B cell (primary cell): ENCODE results near the gene PBX1. TPM values are rescaled to one million over a fixed set of nuclear protein-coding genes. Genes with fewer than 3 reads are reported as not detected.

ENCODE experiments used
- ATAC-seq: fragments of 200-7000 bp; cut with Tn5 transposase; one replicate; pipeline ENCODE4 v1.10.0; 2021; ENCODE audit warnings: low read depth, mild to moderate bottlenecking, moderate number of reproducible peaks, moderate library complexity
- CTCF ChIA-PET: fragments of 350-600 bp; sonication (Branson Sonifier 250); formaldehyde crosslinking; loops from one replicate; lab custom pipeline; 2021; ENCODE audit warnings: antibody characterized with exemption, inconsistent platforms; lab: Charles Lee
- POLR2A ChIA-PET: fragments of 350-600 bp; sonication (Branson Sonifier 250); formaldehyde crosslinking; loops from one replicate; lab custom pipeline; 2021; ENCODE audit warnings: antibody characterized with exemption; lab: Charles Lee
- DNase-seq: peaks from one replicate; pipeline ENCODE4 v3.0.0; 2013
- H2AFZ ChIP-seq: 2 replicates; pipeline ENCODE4 v1.6.1; 2012; ENCODE audit warnings: mild to moderate bottlenecking, low read depth, low read length; ENCODE audit not compliant: insufficient read depth, poor library complexity, severe bottlenecking
- H3K27ac ChIP-seq, 2 donors: 1 replicate in 1 of 2; 2 replicates in 1 of 2; pipeline ENCODE4 v1.5.1; 2012 to 2013; ENCODE audit warnings: low read length in 2 of 2, mild to moderate bottlenecking in 2 of 2, moderate library complexity in 1 of 2
- H3K27me3 ChIP-seq, 4 experiments: fragments of 200-600 bp in 1 of 4; sonication (generic) in 1 of 4; replicated peaks in 1 of 4; 1 replicate in 2 of 4; 2 replicates in 2 of 4; pipeline versions ENCODE4 v1.6.1 to v1.7.0; 2013 to 2016; ENCODE audit warnings: low read length in 3 of 4, mild to moderate bottlenecking in 2 of 4, mixed read lengths in 1 of 4, moderate library complexity in 1 of 4; ENCODE audit not compliant: insufficient read depth in 4 of 4, control insufficient read depth in 3 of 4; ENCODE audit errors: control extremely low read depth in 1 of 4
- H3K36me3 ChIP-seq, 2 experiments: replicated peaks in 1 of 2; 1 replicate in 1 of 2; 2 replicates in 1 of 2; pipeline versions ENCODE4 v1.6.1 to v1.7.1; 2013; ENCODE audit warnings: low read length in 1 of 2; ENCODE audit not compliant: insufficient read depth in 2 of 2, control insufficient read depth in 1 of 2; ENCODE audit errors: control extremely low read depth in 1 of 2, extremely low read depth in 1 of 2
- H3K4me1 ChIP-seq, 2 donors: fragments of 200-600 bp in 1 of 2; sonication (generic) in 1 of 2; 1 replicate in 1 of 2; 2 replicates in 1 of 2; pipeline versions ENCODE4 v1.5.1 to v1.6.1; 2013 to 2017; ENCODE audit warnings: low read length in 2 of 2; ENCODE audit not compliant: control insufficient read depth in 2 of 2, insufficient read depth in 2 of 2
- H3K4me2 ChIP-seq: replicated peaks from 2 replicates; pipeline ENCODE3; 2012; ENCODE audit warnings: mild to moderate bottlenecking, low read depth, low read length; ENCODE audit not compliant: poor library complexity, severe bottlenecking
- H3K4me3 ChIP-seq, 5 experiments: fragments of 200-600 bp in 1 of 5; sonication (generic) in 1 of 5; 1 replicate in 3 of 5; 2 replicates in 2 of 5; pipeline versions ENCODE4 v1.5.1 to v1.7.0; 2011 to 2016; ENCODE audit warnings: low read length in 4 of 5, mild to moderate bottlenecking in 4 of 5, low read depth in 2 of 5, control low read depth in 1 of 5, moderate library complexity in 1 of 5; ENCODE audit not compliant: insufficient read depth in 1 of 5; ENCODE audit errors: control extremely low read depth in 1 of 5, extremely low read depth in 1 of 5
- H3K79me2 ChIP-seq: fragments of 200-600 bp; sonication (generic); one replicate; pipeline ENCODE4 v1.6.0; 2016; ENCODE audit warnings: low read length; ENCODE audit not compliant: control insufficient read depth, insufficient read depth
- H3K9ac ChIP-seq: fragments of 200-600 bp; sonication (generic); 2 replicates; pipeline ENCODE4 v1.6.1; 2017; ENCODE audit warnings: mild to moderate bottlenecking, low read length, moderate library complexity
- H3K9me3 ChIP-seq, 3 donors: one replicate each; pipeline versions ENCODE4 v1.6.1 to v1.7.1; 2013; ENCODE audit warnings: low read length in 2 of 3; ENCODE audit not compliant: control insufficient read depth in 2 of 3, insufficient read depth in 1 of 3; ENCODE audit errors: control extremely low read depth in 1 of 3
- H4K20me1 ChIP-seq: 2 replicates; pipeline ENCODE4 v1.6.0; 2012; ENCODE audit warnings: mild to moderate bottlenecking, low read length; ENCODE audit not compliant: insufficient read depth, control insufficient read depth, poor library complexity, severe bottlenecking
- H3K27ac Mint-ChIP-seq: one replicate; pipeline ENCODE4 v1.8.0; 2021; ENCODE audit warnings: mixed read lengths
- H3K27me3 Mint-ChIP-seq: one replicate; pipeline ENCODE4 v1.8.0; 2021; ENCODE audit warnings: mixed read lengths
- H3K4me1 Mint-ChIP-seq: one replicate; pipeline ENCODE4 v1.8.0; 2021; ENCODE audit warnings: mixed read lengths
- H3K4me3 Mint-ChIP-seq: one replicate; pipeline ENCODE4 v1.8.0; 2021; ENCODE audit warnings: mixed read lengths
- H3K9me3 Mint-ChIP-seq: one replicate; pipeline ENCODE4 v1.8.0; 2022; ENCODE audit warnings: mixed read lengths; ENCODE audit not compliant: insufficient read depth
- EZH2 ChIP-seq: IDR thresholded peaks from 2 replicates; pipeline ENCODE4 v1.6.1; 2012; ENCODE audit warnings: borderline replicate concordance, low read depth, mild to moderate bottlenecking, moderate library complexity, low read length; ENCODE audit not compliant: insufficient read depth, poor library complexity, severe bottlenecking
- WGBS: methylation state at CpG from one replicate; pipeline ENCODE4 v1.1.5; 2013; ENCODE audit warnings: missing lambda C conversion rate; ENCODE audit not compliant: insufficient coverage; 5-methylcytosine and 5-hydroxymethylcytosine counted together
- intact Hi-C: fragments of 100-400 bp; cut with micrococcal nuclease; formaldehyde crosslinking; loops from one replicate; pipeline ENCODE4 v1.10.0; 2022
- polyA plus RNA-seq: library from polyadenylated mRNA; depleted of rRNA; stranded (reverse); fragments of >200 nt; gene quantifications from 2 replicates; pipeline ENCODE4 v1.2.3, GENCODE V29; 2012
- total RNA-seq, 2 donors: library from RNA; stranded (reverse); fragments of 120-200 nt in 1 of 2; gene quantifications; 1 replicate in 1 of 2; 2 replicates in 1 of 2; pipeline versions ENCODE4 v1.2.3 to v1.2.4, GENCODE V29; 2013 to 2022
- TF ChIP-seq, protein P1 (sequence below): fragments of 200-600 bp; IDR thresholded peaks from one replicate; pipeline ENCODE4 v1.8.0; 2022; ENCODE audit warnings: antibody characterized with exemption, mild to moderate bottlenecking

Gene PBX1
- total and polyA plus RNA-seq, 2 donors (not counting 1 experiment from before 2014, with no cell fraction given), result 0.32 TPM; not detected in 1

DNA sequence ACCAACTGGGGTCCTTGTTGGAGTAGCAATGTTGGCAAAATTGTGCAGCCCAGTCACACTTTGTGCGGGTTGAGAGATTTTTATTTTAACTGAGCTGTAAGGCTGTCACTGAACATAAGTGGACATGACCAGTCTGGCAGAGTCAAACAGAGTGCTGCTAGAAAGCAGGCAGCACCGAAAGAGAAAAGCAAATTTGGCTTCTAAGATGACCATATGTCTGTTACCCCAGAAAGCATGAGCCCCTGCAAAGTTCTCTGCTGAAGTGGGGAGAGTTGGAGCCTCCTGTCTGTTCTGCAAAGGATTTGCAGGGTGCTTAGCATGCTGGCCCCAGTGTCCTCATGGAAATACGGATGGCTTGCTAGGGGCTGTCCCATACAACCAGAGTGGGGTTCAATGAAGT is 220.4 kb downstream of the PBX1 start:
- Histone ChIP-seq H3K4me1 (no peaks in the 10 kb centered on the region), H4K20me1 (no peaks in the 10 kb centered on the region), H3K9me3 (no peaks in the 10 kb centered on the region), H3K4me2 (no peak overlapping the region), H3K27ac (no peak overlapping the region), H3K4me3 (no peak overlapping the region), H2AFZ (no peak overlapping the region), H3K79me2 (no peaks in the 10 kb centered on the region), H3K27me3 (no peaks in the 10 kb centered on the region), H3K36me3 (no peaks in the 10 kb centered on the region), H3K9ac (no peak overlapping the region)
- DNase-seq, result no peak
- Mint-ChIP-seq H3K9me3 (no peaks in the 10 kb centered on the region), H3K4me1 (no peaks in the 10 kb centered on the region), H3K27ac (no peak overlapping the region), H3K27me3 (no peaks in the 10 kb centered on the region), H3K4me3 (no peak overlapping the region)
- ChIA-PET POLR2A (no interaction called here), CTCF (no interaction called here)
- TF ChIP-seq, protein P1, sequence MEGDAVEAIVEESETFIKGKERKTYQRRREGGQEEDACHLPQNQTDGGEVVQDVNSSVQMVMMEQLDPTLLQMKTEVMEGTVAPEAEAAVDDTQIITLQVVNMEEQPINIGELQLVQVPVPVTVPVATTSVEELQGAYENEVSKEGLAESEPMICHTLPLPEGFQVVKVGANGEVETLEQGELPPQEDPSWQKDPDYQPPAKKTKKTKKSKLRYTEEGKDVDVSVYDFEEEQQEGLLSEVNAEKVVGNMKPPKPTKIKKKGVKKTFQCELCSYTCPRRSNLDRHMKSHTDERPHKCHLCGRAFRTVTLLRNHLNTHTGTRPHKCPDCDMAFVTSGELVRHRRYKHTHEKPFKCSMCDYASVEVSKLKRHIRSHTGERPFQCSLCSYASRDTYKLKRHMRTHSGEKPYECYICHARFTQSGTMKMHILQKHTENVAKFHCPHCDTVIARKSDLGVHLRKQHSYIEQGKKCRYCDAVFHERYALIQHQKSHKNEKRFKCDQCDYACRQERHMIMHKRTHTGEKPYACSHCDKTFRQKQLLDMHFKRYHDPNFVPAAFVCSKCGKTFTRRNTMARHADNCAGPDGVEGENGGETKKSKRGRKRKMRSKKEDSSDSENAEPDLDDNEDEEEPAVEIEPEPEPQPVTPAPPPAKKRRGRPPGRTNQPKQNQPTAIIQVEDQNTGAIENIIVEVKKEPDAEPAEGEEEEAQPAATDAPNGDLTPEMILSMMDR, result no peak
- TF ChIP-seq EZH2, result no peak
- intact Hi-C loops, result no loop called here
- WGBS, result 93% methylated on average over 3 of the region's 3 CpGs
- ATAC-seq, result no peak

DNA sequence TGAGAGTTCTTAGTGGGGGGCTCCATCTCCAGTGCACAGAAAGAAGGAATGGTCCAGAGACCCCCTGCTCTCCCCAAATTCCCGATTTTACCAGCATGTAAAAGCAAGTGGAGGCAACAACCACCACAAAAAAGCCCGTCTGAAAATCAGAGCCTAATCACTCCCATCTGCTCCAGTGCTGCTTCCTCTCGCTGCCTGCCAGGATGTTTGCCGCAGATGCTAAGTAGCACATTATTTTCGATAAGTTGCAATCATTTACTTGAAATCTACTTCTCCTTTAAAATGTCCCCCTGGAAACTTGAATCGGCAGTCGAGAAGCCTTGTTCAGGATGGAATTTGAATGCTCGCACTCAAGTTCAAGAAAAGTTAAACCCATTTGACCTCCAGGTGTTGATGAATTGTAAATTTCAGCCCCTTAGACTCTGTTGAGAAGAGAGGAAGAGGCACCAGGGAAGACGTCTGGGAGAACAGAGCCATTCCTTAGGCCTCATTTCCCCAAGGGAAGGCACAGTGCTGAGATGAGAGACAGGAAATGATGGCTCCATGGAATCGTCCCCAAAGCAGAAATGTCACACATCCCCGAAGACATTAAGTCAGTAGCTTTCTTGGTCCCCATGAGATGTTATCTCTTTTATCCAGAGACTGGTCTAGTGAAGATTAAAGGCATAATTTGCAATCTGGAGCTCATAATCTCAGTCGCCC is 221.3 kb downstream of the PBX1 start:
- no peak for DNase-seq
- no peaks in the 10 kb centered on the region for H4K20me1 ChIP-seq

More for the DNA sequence above, 221.3 kb downstream of the PBX1 start:
- ChIA-PET POLR2A (no interaction called here), CTCF (no interaction called here)
- Mint-ChIP-seq H3K4me3 (no peak overlapping the region), H3K9me3 (no peaks in the 10 kb centered on the region), H3K27ac (no peak overlapping the region), H3K27me3 (no peaks in the 10 kb centered on the region), H3K4me1 (no peaks in the 10 kb centered on the region)
- intact Hi-C loops, result no loop called here
- no peak overlapping the region for H3K4me2 ChIP-seq
- TF ChIP-seq, protein P1, result no peak
- TF ChIP-seq EZH2, result no peak
- no peaks in the 10 kb centered on the region for H3K4me1 ChIP-seq
- no peaks in the 10 kb centered on the region for H3K9me3 ChIP-seq
- no peak overlapping the region for H3K4me3 ChIP-seq
- H3K79me2 ChIP-seq, result no peaks in the 10 kb centered on the region
- no peaks in the 10 kb centered on the region for H3K36me3 ChIP-seq
- no peak overlapping the region for H3K9ac ChIP-seq
- H3K27ac ChIP-seq, result no peak overlapping the region
- H3K27me3 ChIP-seq, result no peaks in the 10 kb centered on the region
- H2AFZ ChIP-seq, result no peak overlapping the region
- 86% methylated on average over 12 of the region's 12 CpGs for WGBS
- no peak for ATAC-seq
